GM19455 (cell line): ENCODE results near the gene SLC38A4.
"Not testable (repeated sequence)": the region's sequence is repeated elsewhere in the genome, so short reads cannot be mapped to it uniquely, and the experiment has no call there.

Experiments used
- ATAC-seq: cut with Tn5 transposase; IDR thresholded peaks from one replicate; pipeline ENCODE4 v1.9.1; 2021; ENCODE audit not compliant: unreplicated experiment

SLC38A4 gene

DNA sequence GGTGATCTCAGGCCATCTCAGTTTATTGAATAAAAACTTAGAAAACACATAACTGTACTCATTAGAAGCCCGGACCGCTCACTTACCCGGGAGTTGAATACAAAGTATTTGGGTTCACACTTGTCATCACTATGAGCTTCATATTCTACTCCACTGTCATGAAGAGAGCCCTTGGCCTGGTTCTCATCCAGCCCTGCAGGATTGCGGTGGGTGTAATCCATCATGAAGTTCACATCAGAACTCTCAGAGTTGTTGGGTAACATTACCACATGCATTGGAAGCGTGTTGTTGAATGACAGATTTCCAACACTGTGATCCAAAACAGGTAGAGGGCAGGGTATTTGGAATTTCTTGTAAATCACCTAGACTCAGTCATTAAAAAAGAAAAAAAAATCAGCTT is 47.4 kb downstream of the SLC38A4 start:
- ATAC-seq: no peak

DNA sequence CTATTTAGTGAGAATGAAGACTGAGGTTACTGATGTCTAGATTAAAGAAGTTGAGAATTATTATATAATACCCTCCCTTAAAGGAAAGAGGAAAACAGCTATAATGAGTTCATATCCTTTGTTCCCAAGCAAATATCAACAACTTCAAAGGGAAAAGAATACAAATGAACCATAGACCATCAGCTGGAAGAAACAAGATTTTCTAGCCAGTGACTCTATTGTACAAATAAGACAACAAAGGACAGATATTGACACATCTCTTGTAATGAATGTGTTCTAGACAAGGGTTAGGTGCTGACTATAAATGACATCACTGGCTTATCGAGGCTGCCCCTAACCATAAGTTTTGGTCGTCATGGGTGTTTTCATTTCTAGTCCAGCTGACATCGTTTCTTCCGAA is 48.2 kb downstream of the SLC38A4 start:
- ATAC-seq: no peak

GRCh38 chr12:46775796-46776195 is 50.0 kb downstream of the SLC38A4 start:
- no peak for ATAC-seq

DNA sequence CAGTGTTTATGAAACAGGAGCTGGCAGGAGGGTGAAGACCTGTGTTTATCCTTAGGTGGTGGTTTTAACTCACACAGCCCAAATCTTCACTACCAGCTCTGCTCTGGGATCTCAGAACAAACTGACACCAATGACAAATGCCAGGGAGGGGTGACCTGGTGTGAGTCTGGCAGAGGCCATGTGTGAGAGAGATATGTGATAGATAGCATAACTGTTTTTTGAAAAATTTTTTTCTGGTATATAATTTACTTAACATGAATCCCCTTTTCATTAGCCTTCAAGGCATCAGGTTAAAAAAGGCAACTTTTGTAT is 51.5 kb downstream of the SLC38A4 start:
- ATAC-seq: no peak

DNA sequence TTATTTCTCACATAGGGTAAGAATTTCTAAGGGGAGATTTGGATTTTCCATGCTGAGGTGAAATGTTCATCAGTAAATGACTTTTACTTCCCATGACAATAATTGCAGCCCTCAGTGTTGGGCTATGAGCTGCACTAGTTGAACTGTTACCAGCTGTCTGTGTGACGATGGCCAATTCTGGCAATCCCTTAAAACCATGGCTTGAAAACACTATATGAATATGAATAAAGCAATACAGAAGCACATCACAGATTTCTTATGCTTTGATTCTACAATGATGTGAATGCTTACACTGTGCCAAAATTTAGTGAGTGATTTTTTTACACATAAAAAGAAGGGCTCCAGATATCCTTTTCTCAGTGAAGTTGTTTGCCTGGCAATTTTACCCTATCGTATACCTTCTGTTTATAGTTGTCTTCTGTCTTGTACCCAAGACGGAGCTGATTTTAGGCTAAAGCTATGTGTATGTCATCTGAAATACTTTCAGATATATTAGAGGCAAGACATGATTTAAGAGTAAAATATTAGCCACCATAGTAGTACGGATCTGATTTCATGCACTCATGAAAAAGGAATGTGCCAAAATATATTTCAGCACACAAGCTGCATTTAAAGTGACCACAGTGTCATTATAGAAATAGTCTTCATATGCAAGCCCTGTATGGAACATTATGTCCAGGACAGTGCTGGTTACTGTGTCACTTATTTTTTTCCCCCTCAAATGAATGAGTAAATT is 52.0 kb downstream of the SLC38A4 start:
- no peak for ATAC-seq

DNA sequence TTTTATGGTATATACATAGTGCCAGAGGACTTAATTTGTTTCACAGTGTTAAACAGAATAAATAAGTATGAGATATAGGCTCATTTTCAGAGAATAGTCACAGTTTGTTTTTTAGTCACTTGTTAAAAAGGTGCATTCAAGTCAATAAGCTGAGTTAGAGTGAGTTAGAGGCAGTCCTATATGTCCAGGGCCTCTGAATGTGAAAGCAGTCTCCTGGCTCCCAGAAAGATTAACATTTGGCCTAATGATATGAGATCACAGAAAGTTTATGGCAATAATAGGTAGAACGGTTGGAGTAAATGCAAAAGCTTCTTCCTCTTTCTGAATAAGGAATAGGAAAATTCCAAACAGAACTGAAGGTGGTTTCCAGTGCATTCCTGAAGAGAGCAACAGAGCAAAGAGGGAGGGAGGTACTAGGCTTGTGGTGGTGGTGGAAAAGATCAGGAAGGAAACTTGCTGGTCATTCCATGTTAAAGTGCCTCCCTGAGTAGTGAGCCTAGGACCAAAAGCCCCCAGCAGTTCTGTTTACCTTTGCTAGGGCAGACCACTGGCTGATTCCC is 54.4 kb downstream of the SLC38A4 start:
- ATAC-seq: no peak

DNA sequence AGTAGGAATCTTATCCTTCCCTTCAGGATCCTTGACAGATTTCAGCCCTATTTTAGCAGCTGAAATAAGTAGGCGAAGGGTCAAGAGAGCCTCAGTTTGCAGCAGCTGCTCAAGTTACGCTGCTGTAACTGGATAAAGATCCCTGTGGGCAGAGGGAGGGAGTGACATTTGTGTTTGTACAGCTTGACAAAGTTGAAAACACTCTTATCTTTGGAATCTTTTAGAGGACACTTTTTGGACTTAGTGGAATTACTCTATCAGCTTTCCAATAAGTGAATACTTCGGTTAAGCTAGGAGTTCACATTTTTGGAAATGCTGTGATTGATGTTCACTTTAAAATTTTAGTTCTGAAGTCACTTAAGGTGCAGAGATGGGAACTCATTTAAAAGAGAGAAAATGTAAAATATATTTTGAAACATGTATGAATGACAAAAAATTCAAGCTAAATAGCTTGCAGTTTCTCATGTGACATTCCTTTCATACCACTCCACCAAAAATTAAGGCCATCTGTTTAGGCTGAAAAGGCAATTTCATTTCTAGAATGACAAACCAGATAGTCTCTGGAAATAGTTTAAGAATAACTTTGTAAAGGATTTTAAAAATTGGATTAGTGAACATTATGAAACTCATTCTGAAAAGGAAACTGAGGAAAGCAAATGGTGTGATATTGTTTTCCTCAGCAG is 55.2 kb downstream of the SLC38A4 start:
- ATAC-seq: no peak

GRCh38 chr12:46764005-46764404 is 61.8 kb downstream of the SLC38A4 start:
- no peak for ATAC-seq

- no peak for ATAC-seq
These were observed 62.6 kb downstream of the SLC38A4 start for GRCh38 chr12:46763230-46763629.

- no peak for ATAC-seq
These were observed 71.2 kb downstream of the SLC38A4 start for GRCh38 chr12:46754550-46754949.

DNA sequence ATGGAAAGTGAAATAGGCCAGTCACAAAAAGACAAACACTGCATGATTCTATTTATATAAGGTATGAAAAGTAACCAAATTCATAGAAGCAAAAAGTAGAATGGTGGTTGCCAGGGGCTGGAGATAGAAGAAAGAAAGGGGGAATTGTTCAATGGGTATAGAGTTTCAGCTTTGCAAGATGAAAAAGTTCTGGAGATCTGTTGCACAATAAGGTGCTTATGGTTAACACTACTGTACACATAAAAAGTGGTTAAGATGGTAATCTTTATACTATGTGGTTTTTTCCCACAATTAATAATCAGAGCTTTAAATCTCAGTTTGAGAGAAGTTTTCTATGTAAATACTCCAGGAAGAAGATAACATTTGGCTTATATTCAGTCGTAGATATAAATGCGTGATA is 73.4 kb downstream of the SLC38A4 start:
- ATAC-seq: no peak

- ATAC-seq: no peak
These were observed 74.6 kb downstream of the SLC38A4 start for GRCh38 chr12:46751173-46751572.

- ATAC-seq: no peak
These were observed 76.5 kb downstream of the SLC38A4 start for GRCh38 chr12:46749322-46749721.

GRCh38 chr12:46744283-46744682 is 81.5 kb downstream of the SLC38A4 start:
- ATAC-seq: no peak

DNA sequence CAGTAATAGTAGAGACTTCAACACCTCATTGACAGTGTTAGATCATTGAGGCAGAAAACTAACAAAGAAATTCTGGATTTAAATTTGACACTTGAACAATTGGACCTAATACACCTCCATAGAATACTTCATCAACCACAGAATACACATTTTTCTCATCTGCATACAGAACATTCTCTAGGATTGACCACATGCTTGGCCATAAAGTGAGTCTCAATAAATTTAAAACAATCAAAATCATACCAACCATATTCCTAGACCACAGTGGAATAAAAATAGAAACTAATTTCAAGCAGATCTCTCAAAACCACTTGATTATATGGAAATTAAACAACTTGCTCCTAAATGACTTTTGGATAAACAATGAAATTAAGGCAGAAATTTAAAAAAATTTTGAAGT is 82.3 kb downstream of the SLC38A4 start:
- no peak for ATAC-seq

DNA sequence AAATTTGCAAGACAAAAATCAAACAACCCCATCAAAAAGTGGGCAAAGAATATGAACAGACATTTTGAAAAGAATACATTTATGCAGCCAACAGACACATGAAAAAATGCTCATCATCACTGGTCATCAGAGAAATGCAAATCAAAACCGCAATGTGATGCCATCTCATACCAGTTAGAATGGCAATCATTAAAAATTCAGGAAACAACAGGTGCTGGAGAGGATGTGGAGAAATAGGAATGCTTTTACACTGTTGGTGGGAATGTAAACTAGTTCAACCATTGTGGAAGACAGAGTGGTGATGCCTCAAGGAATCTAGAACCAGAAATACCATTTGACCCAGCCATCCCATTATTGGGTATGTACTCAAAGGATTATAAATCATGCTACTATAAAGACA is 83.5 kb downstream of the SLC38A4 start:
- not testable (repeated sequence) for ATAC-seq

GRCh38 chr12:46725332-46725731 is 100.5 kb downstream of the SLC38A4 start:
- no peak for ATAC-seq

- no peak for ATAC-seq
These were observed 102.0 kb downstream of the SLC38A4 start for GRCh38 chr12:46723629-46724419.

DNA sequence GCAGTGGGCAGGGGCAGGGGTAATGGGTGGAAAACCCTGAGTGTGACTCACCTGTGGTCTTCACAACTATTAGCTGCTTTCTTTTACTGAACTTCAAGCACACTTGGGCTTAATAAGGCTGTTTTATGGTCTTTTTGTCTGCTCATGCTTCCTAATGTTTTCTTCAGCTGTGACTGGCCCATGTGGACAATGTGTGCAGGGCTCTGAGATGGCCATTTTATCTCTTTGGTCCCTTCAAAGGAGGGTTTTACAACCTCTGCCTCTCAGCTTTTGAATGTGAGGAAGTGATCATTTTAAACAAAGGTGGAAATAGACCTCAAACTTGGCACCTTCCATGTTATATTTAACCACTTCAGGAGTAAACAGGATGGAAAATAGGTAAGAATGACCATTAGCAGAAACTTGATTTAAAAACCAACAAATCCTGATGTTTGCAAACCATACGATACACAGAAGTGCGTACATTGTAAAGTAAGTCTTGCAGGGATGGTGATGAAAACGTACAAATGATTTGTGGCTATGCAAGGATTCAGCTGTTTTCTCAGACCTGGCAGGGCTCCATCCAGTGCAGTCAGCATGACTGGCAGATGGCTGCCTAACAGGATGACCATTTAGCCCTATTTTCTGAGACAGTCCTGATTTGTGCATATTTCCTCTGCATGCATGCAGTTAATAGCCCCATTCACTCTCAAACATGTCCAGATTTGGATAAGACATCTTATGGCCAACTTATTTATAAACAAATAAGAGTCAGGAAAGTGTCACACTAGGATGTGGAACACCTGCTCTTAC is 103.2 kb downstream of the SLC38A4 start:
- ATAC-seq: no peak

DNA sequence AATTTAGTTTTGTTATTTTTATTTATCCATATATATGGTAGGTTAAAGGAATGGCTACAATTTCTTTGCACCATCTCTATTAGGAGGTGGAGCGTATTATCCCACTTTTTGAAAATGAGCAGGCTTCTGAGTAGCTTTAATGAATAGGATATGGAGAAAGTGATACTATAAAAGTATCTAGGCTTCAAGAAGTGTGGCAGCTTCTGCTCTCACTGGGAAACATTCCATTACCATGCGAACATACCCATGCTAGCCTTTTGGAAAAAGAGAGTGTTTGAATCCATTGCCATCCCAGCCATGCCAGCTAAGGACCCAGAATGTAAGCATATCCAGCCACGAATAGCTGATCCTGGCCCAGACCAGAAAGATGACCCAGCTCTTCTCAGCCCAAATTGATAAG is 107.3 kb downstream of the SLC38A4 start:
- no peak for ATAC-seq

DNA sequence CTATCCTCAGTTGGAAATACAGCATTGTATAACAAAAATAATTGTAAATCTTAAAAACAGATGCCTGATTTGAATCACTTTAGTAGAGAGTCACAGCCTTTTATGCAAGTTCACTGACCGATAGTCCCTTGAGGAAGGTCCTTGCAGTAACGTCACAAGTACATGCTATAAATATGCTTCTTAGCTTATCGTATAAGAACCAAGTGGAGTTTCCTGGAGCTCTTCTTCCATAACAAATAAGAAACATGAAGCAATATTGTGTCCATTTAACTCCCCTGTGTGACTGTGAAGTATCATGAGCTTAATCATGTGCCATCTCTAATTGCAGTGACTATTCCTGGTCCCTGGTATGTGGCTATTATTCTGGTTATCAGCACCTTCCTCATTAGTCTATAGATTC is 107.9 kb downstream of the SLC38A4 start:
- ATAC-seq: no peak
